ENCODE data around the gene SEMA6D.

DNA sequence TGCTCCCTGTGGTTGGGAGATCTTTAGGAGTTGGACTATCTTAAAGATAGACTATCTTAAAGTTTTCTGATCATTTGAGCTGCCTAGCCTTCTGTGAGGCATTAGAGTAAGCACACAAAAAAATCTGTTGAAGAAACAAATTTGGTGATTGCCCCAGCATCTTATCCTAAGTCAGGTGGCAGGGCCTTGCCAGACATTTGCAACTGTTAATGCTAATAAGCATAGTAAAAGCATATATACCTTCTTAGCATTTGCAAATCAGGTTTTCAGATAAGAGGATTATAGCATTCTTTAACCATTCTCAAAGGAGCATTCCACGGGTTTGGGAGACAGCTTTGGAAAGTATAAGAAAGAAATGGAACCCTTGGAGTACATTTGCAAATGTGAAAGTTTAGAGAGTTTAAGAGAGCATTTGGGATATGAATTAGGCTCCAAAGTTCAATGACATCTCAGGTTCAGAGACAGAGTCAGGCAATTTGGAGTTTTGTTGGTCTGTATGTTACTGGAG lies 61.0 kb downstream of the SEMA6D start:
- TF ChIP-seq POLR2A (IDR thresholded peaks at IDR 0.05; ENCODE audit: low read length) (no peak), GATA1 (IDR thresholded peaks at IDR 0.05; ENCODE audit: low read depth, low read length) (no peak)
